ENCODE results near the gene SNAP23.

DNA sequence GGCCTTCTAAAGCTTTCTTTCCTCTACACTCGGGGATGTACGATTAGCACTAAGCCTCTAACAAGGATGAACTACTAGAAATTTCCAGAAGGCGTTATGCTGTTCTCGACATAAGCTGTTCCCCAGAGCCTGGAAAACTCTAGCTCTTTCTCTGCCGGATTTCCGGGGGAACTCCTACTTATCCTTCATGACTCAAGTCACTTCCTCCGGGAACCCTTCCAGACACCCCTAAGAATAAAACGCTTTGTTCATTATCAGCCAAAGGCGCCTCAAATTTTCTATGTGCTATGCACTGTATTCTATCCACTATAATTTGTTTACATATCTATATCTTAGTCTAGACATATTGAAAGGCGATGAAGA is 455 bp upstream of the SNAP23 start:
- no peak for TF ChIP-seq POLR2A (IDR thresholded peaks at IDR 0.05)
- TF ChIP-seq, protein P1, sequence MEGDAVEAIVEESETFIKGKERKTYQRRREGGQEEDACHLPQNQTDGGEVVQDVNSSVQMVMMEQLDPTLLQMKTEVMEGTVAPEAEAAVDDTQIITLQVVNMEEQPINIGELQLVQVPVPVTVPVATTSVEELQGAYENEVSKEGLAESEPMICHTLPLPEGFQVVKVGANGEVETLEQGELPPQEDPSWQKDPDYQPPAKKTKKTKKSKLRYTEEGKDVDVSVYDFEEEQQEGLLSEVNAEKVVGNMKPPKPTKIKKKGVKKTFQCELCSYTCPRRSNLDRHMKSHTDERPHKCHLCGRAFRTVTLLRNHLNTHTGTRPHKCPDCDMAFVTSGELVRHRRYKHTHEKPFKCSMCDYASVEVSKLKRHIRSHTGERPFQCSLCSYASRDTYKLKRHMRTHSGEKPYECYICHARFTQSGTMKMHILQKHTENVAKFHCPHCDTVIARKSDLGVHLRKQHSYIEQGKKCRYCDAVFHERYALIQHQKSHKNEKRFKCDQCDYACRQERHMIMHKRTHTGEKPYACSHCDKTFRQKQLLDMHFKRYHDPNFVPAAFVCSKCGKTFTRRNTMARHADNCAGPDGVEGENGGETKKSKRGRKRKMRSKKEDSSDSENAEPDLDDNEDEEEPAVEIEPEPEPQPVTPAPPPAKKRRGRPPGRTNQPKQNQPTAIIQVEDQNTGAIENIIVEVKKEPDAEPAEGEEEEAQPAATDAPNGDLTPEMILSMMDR (IDR thresholded peaks at IDR 0.05) = no peak
